K562 (cell line): Measurements from ENCODE around the gene GNPAT. TPM values are rescaled to one million over a fixed set of nuclear protein-coding genes. Genes with fewer than 3 reads are reported as not detected.
A peak's percentile ranks its signal among the peaks of the same experiment; 100 is the strongest.

Experiments used
- CXXC5 ChIP-seq: fragments of 250-450 bp; sonication (Bioruptor Pico); IDR thresholded peaks from 2 replicates; pipeline ENCODE4 v1.8.0; 2022; ENCODE audit warnings: inconsistent platforms, mild to moderate bottlenecking, moderate library complexity
- E2F6 ChIP-seq, 2 experiments: IDR thresholded peaks; 2 replicates each; pipeline ENCODE4 v1.6.1; 2011; ENCODE audit warnings: borderline replicate concordance in 1 of 2, control low read depth in 1 of 2, low read depth in 1 of 2, low read length in 1 of 2, mild to moderate bottlenecking in 1 of 2, mixed read lengths in 1 of 2, moderate library complexity in 1 of 2; ENCODE audit not compliant: insufficient read depth in 1 of 2, insufficient read length in 1 of 2, poor library complexity in 1 of 2, severe bottlenecking in 1 of 2; ENCODE audit errors: extremely low read depth in 1 of 2
- ELF4 ChIP-seq: fragments of 450-650 bp; formaldehyde crosslinking; IDR thresholded peaks from 2 replicates; pipeline ENCODE4 v1.4.0; 2022; ENCODE audit warnings: missing genetic modification characterization
- ESRRA ChIP-seq: fragments of 450-650 bp; IDR thresholded peaks from 2 replicates; pipeline ENCODE4 v1.6.1; 2014; ENCODE audit warnings: low read depth, mild to moderate bottlenecking, moderate library complexity, borderline replicate concordance
- HCFC1 ChIP-seq: IDR thresholded peaks from 2 replicates; pipeline ENCODE4 v1.6.1; 2012; ENCODE audit warnings: low read depth, low read length, improper control_type of control experiment
- POLR2AphosphoS5 ChIP-seq: IDR thresholded peaks from 2 replicates; pipeline ENCODE4 v1.6.1; 2011; ENCODE audit warnings: mild to moderate bottlenecking, low read depth, low read length, moderate library complexity; ENCODE audit not compliant: control insufficient read depth, insufficient read depth
- SP1 ChIP-seq: sonication (generic); formaldehyde crosslinking; IDR thresholded peaks from 2 replicates; pipeline ENCODE4 v1.8.1; 2022; ENCODE audit warnings: mild to moderate bottlenecking, missing genetic modification reagents
- THRA ChIP-seq: fragments of 450-650 bp; IDR thresholded peaks from 2 replicates; pipeline ENCODE4 v1.6.1; 2017; ENCODE audit warnings: mild to moderate bottlenecking, moderate library complexity
- ZNF140 ChIP-seq: fragments of 250-450 bp; sonication (Bioruptor Pico); IDR thresholded peaks from 2 replicates; pipeline ENCODE4 v1.8.0; 2021; ENCODE audit warnings: moderate library complexity, mild to moderate bottlenecking, inconsistent platforms
- ZNF41 ChIP-seq: fragments of 250-450 bp; sonication (Bioruptor Pico); conservative IDR thresholded peaks from 2 replicates; pipeline ENCODE4 v1.4.0; 2020; ENCODE audit warnings: mild to moderate bottlenecking
- ZNF561 ChIP-seq: fragments of 450-650 bp; formaldehyde crosslinking; conservative IDR thresholded peaks from 2 replicates; pipeline ENCODE4 v1.4.0; 2020; ENCODE audit warnings: mild to moderate bottlenecking, moderate library complexity
- ZNF589 ChIP-seq: fragments of 200-800 bp; sonication (Bioruptor generic); IDR thresholded peaks from 2 replicates; pipeline ENCODE4 v1.6.1; 2016; ENCODE audit warnings: low read depth, missing genetic modification characterization, missing compliant biosample characterization
- polyA plus RNA-seq, 8 experiments: library from polyadenylated mRNA; depleted of rRNA in 4 of 8; stranded (reverse) in 5 of 8; unstranded in 3 of 8; fragments of >200 nt; fragmentation: Nextera tagmentation in 2 of 8; fragmentation: Illumina TruSeq in 1 of 8; extraction: Ambion mirVana in 2 of 8; extraction: Trizol in 1 of 8; gene quantifications; 2 replicates each; pipeline versions ENCODE4 v1.2.1 to v1.2.3, GENCODE V29; 2011 to 2014; ENCODE audit warnings: inconsistent platforms in 1 of 8, missing spikeins in 1 of 8
- total RNA-seq, 7 experiments: library from RNA; depleted of rRNA in 6 of 7; stranded (reverse); fragments of >200 nt in 6 of 7; fragmentation: Illumina TruSeq in 2 of 7; extraction: Trizol in 2 of 7; gene quantifications; 2 replicates each; pipeline versions ENCODE4 v1.2.1 to v1.2.3, GENCODE V29; 2011 to 2021; ENCODE audit warnings: low replicate concordance in 1 of 7
- TF ChIP-seq, protein P1 (sequence below): sonication (generic); formaldehyde crosslinking; IDR thresholded peaks from 2 replicates; pipeline ENCODE4 v1.9.0; 2022; ENCODE audit warnings: mild to moderate bottlenecking, missing genetic modification reagents
- TF ChIP-seq, protein P2 (sequence below): sonication (generic); formaldehyde crosslinking; IDR thresholded peaks from 2 replicates; pipeline ENCODE4 v1.8.0; 2022; ENCODE audit warnings: missing genetic modification reagents, mild to moderate bottlenecking, borderline replicate concordance
- TF ChIP-seq, protein P3 (sequence below): fragments of 450-650 bp; formaldehyde crosslinking; IDR thresholded peaks from 2 replicates; pipeline ENCODE4 v1.4.0; 2020; ENCODE audit warnings: mild to moderate bottlenecking, moderate library complexity
- TF ChIP-seq, protein P4 (sequence below), 2 experiments: fragments of 450-650 bp; IDR thresholded peaks; 2 replicates each; pipeline ENCODE4 v1.6.1; 2016
- TF ChIP-seq, protein P5 (sequence below): fragments of 450-650 bp; IDR thresholded peaks from 2 replicates; pipeline ENCODE4 v1.6.1; 2016; ENCODE audit warnings: low read depth, mild to moderate bottlenecking, moderate library complexity

Gene GNPAT
- total and polyA plus RNA-seq, 9 of the 15 experiments (the other 6 are each of a cell fraction or from before 2014, with no cell fraction given), result 32.1 to 68.8 (median 50.7) TPM

DNA sequence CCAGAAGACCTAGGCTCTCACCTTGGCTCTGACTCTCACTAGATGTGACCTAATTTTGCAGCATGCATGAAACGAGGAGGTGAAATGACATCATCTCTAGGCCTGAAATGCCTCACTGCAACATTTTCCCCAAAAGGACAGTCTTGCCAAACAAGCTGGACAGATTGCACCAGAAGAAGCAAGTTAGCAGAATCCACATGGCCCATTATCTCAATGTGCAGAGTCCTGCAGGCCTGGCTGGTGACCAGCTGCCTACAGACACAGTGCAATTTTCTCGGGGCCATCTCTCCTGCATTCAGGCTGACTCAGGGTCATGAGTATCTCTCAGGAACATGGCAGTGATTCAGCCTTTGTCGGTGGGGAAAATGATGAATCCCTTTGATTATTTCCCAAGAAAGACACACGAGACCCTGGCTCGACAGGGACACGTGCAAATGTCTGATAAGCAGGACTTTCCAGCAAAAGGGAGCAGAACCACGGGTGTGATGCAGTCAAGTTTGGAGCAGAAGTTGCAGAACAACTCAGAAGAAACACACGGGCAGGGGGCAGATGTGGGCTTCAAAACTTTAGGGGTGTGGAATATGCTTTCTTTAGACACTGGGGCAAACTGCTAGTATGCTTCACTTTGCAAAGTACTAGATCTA lies 40.5 kb upstream of the GNPAT start (continued):
- TF ChIP-seq ELF4 (CRISPR knock-in tag), result peak; percentile 85; the same call in 1 of the 2 replicates
- no peak for TF ChIP-seq E2F6 (IDR thresholded peaks at IDR 0.05; ENCODE audit: borderline replicate concordance in 1 of 2, extremely low read depth in 1 of 2, insufficient read depth in 1 of 2, insufficient read length in 1 of 2, low read depth in 1 of 2, low read length in 1 of 2, poor library complexity in 1 of 2, severe bottlenecking in 1 of 2)
- peak; percentile 70 for TF ChIP-seq CXXC5
- peak; percentile 64; the same call in 1 of the 2 replicates for TF ChIP-seq ESRRA
- TF ChIP-seq POLR2AphosphoS5, result peak; percentile 85
- TF ChIP-seq ZNF561 (CRISPR knock-in tag), result no peak
- TF ChIP-seq ZNF140, result no peak
- TF ChIP-seq, protein P1, sequence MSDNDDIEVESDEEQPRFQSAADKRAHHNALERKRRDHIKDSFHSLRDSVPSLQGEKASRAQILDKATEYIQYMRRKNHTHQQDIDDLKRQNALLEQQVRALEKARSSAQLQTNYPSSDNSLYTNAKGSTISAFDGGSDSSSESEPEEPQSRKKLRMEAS (CRISPR knock-in tag), result peak; percentile 97
- no peak for TF ChIP-seq THRA
- TF ChIP-seq, protein P2, sequence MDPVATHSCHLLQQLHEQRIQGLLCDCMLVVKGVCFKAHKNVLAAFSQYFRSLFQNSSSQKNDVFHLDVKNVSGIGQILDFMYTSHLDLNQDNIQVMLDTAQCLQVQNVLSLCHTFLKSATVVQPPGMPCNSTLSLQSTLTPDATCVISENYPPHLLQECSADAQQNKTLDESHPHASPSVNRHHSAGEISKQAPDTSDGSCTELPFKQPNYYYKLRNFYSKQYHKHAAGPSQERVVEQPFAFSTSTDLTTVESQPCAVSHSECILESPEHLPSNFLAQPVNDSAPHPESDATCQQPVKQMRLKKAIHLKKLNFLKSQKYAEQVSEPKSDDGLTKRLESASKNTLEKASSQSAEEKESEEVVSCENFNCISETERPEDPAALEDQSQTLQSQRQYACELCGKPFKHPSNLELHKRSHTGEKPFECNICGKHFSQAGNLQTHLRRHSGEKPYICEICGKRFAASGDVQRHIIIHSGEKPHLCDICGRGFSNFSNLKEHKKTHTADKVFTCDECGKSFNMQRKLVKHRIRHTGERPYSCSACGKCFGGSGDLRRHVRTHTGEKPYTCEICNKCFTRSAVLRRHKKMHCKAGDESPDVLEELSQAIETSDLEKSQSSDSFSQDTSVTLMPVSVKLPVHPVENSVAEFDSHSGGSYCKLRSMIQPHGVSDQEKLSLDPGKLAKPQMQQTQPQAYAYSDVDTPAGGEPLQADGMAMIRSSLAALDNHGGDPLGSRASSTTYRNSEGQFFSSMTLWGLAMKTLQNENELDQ (CRISPR knock-in tag), result no peak
- TF ChIP-seq HCFC1, result peak; percentile 43
- TF ChIP-seq, protein P3, sequence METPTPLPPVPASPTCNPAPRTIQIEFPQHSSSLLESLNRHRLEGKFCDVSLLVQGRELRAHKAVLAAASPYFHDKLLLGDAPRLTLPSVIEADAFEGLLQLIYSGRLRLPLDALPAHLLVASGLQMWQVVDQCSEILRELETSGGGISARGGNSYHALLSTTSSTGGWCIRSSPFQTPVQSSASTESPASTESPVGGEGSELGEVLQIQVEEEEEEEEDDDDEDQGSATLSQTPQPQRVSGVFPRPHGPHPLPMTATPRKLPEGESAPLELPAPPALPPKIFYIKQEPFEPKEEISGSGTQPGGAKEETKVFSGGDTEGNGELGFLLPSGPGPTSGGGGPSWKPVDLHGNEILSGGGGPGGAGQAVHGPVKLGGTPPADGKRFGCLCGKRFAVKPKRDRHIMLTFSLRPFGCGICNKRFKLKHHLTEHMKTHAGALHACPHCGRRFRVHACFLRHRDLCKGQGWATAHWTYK (CRISPR knock-in tag), result peak; percentile 58; the same call in 1 of the 2 replicates
- TF ChIP-seq, protein P4, sequence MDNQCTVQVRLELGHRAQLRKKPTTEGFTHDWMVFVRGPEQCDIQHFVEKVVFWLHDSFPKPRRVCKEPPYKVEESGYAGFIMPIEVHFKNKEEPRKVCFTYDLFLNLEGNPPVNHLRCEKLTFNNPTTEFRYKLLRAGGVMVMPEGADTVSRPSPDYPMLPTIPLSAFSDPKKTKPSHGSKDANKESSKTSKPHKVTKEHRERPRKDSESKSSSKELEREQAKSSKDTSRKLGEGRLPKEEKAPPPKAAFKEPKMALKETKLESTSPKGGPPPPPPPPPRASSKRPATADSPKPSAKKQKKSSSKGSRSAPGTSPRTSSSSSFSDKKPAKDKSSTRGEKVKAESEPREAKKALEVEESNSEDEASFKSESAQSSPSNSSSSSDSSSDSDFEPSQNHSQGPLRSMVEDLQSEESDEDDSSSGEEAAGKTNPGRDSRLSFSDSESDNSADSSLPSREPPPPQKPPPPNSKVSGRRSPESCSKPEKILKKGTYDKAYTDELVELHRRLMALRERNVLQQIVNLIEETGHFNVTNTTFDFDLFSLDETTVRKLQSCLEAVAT (IDR thresholded peaks at IDR 0.05), result no peak; a peak in 1 of 4 replicates
- TF ChIP-seq SP1 (CRISPR knock-in tag), result peak; percentile 76
- TF ChIP-seq, protein P5, sequence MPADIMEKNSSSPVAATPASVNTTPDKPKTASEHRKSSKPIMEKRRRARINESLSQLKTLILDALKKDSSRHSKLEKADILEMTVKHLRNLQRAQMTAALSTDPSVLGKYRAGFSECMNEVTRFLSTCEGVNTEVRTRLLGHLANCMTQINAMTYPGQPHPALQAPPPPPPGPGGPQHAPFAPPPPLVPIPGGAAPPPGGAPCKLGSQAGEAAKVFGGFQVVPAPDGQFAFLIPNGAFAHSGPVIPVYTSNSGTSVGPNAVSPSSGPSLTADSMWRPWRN, result peak; percentile 72
- TF ChIP-seq ZNF589, result peak; percentile 93
- peak; percentile 43 for TF ChIP-seq ZNF41 (CRISPR knock-in tag)
